ENCODE data around the gene TMBIM6.
"Not testable (repeated sequence)": the region's sequence is repeated elsewhere in the genome, so short reads cannot be mapped to it uniquely, and the experiment has no call there.

Gene TMBIM6

GRCh38 chr12:49730050-49730449 lies 11.3 kb upstream of the TMBIM6 start:
- FAIRE-seq = no peak

GRCh38 chr12:49730568-49731101 lies 10.7 kb upstream of the TMBIM6 start:
- FAIRE-seq = no peak

DNA sequence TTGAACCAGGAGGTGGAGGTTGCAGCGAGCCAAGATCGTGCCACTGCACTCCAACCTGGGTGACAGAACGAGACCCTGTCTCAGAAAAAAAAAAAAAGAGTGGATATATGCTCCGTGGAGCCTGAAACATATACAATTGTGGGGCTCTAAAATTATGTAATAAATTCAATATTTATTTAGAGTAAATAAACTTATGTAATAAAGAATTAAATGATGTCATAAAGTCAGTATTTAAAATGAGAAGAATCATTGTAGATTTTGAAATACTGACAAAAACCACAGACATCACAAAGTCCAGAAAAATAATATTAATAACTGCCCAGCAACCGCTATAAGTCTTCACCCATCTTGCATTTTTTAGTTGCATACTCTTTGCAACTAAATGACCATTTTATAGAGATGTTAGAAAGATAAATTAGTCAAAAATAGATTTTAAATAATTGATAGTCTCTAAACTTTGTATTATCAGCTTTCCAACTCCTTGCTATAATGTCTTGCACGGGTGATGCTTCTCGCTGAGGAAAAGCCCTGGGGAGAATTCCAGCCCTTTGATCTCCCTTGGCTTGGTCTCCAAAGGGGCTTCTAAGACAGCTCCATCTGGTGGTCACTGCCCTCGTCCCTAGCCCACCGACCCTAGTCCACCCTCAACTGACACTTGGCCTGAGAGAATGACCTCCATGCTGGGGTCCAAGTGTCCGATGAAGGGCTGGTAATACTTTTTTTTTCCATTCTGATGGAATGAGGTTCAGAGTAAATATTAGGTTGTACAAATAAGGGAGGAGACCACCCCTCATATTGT lies 7.9 kb upstream of the TMBIM6 start:
- no peak for FAIRE-seq

DNA sequence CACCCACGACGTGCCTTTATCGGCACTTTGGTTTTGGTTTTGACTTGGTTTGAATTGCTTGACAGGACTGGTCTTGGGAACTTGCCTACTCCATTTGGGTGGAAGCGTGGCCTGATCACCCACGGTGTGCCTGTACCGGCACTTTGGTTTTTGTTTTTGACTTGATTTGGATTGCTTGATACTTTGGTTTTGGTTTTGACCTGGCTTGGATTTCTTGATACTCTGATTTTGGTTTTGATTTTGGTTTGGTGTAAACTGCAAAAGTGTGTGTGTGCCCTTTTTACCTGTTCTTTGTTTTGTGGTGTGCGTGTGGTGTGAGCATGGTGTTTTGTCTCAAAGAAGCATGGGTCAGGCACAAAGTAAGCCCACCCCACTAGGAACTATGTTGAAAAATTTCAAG lies 6.5 kb upstream of the TMBIM6 start:
- not testable (repeated sequence) for FAIRE-seq

DNA sequence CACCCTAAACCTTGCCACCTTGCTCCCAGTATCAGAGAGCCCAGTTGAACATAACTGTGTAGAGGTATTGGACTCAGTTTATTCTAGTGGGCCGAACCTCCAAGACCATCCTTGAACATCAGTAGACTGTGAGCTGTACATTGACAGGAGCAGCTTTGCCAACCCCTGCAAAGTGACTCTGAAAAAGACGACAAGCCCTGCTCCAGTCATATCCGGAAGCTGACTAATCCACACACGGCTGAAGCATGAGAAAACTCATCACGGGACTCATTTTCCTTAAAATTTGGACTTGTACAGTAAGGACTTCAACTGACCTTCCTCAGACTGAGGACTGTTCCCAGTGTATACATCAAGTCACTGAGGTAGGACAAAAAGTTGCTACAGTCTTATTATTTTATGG lies 2.6 kb upstream of the TMBIM6 start:
- FAIRE-seq = not testable (repeated sequence)

GRCh38 chr12:49740277-49740676 lies 1.1 kb upstream of the TMBIM6 start:
- FAIRE-seq = not testable (repeated sequence)

GRCh38 chr12:49741882-49742620 lies 694 bp downstream of the TMBIM6 start:
- no peak for FAIRE-seq

GRCh38 chr12:49744363-49744885 lies 3.1 kb downstream of the TMBIM6 start:
- no peak for FAIRE-seq

GRCh38 chr12:49748306-49748705 lies 6.9 kb downstream of the TMBIM6 start:
- no peak for FAIRE-seq

DNA sequence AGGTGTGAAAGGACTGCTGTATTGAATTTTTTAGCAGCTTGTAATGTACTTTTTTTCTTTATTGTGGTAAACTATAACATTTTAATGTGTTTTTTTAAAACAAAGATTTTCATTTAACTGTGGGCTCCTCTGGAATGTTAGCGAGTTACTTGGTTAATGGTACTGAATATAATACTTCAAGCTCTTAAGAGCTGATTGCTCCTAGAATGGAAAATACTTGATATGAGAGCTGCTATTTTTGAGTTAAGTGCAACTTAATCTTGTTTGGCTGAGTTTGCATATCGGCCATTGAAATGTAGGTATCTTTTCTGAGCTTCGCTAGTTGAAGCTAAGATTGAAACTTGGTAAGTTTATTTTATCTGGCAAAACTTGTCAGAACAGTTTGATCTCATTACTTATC lies 7.4 kb downstream of the TMBIM6 start:
- no peak for FAIRE-seq

GRCh38 chr12:49750027-49750995 lies 9.0 kb downstream of the TMBIM6 start:
- FAIRE-seq = no peak

- FAIRE-seq = no peak
These were observed 9.6 kb downstream of the TMBIM6 start for GRCh38 chr12:49750996-49751393.

DNA sequence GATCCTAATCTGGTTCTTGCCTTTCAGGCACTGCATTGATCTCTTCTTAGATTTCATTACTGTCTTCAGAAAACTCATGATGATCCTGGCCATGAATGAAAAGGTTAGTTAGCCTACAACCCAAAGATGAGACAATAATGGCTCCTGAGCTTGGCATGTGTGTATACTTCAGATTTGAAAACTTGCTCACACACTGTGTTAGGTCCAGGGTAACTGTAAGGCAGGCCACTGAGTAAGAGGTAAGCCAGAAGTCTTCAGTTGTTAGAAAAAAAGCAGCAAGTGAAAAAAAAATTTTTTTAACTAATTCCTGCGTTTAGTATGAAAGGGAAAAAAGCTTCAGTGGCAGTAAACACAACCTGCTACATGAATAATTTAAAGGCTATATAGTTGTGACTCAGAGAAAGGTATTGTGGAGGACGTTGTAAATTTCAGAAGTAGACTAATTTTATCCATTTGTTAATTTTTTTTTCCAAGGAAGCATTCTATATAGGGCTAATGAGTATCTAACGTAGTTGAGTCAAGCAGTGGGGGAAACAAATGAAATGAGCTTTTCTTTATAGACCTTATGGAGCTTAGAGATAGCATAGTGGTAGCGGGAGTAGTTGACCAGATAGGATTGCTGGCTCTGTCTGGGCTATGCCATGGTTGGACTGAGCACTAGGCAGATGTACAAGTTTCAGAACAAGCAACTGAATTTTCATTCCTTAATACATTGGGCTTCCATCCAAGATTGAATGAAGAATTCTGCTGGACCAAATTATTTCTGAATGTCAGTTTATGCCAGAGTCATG lies 20.5 kb downstream of the TMBIM6 start:
- no peak for FAIRE-seq

DNA sequence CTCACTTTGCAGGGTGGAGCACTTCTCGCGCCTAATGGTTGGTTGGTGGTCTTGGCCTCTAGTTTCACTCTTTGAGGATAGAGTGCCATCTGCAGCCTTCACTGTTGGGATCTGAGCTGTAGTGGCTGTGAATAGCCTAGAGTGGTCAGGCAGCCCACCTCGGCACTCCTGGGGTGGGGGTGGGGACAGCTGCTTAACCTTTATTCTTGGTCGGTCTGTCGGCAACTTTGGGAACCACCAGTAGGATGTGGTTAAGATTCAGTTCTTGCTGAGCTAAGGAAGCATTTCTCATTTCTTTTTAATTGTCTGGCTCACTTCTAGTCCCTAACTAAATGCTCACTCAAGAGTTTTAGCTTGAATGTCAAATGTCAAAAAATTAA lies 21.1 kb downstream of the TMBIM6 start:
- no peak for FAIRE-seq

DNA sequence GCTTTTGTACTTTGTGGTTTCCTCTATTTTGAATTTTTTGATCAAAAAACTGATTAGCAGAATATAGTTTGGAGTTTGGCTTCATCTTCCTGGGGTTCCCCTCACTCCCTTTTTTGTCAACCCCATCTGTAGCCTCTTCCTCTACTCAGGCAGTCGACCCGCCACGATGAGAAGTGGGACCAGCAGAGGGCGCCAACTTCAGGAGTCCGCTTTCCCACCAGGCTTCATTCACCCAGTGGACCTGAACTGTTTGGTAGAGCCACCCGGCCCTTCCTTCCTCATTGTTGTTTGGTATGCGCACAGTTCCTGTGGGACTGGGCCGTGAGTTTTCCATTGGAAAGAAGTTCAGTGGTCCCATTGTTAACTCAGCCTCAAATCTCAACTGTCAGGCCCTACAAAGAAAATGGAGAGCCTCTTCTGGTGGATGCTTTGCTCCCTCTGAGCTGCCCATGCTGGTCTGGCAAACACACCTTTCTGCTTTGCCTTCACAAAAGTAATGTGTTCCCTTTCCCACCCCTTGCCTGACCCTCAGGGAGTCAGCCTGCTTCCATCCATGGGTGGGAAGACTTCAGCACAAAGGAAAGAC lies 21.7 kb downstream of the TMBIM6 start:
- FAIRE-seq = no peak

GRCh38 chr12:49764126-49764525 lies 22.8 kb downstream of the TMBIM6 start:
- no peak for FAIRE-seq

GRCh38 chr12:49766115-49766455 lies 24.7 kb downstream of the TMBIM6 start:
- no peak for FAIRE-seq

DNA sequence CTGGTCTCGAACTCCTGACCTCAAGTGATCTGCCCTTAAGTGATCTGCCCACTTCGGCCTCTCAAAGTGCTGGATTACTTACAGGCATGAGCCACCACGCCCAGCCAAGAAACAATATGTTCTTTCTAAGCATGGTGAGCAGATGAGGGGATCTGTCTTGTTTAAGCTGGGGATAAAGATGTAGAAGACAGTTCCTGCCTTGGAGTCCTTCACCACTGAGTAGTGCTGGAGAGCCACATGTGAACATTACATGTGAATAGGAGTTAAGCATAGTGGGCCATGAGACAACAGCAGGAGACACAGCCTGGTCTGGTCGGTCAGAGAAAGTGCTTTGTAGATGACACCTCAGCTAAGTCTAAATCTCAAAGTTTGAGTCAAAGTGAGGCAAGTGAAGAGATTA lies 26.0 kb downstream of the TMBIM6 start:
- FAIRE-seq = no peak

DNA sequence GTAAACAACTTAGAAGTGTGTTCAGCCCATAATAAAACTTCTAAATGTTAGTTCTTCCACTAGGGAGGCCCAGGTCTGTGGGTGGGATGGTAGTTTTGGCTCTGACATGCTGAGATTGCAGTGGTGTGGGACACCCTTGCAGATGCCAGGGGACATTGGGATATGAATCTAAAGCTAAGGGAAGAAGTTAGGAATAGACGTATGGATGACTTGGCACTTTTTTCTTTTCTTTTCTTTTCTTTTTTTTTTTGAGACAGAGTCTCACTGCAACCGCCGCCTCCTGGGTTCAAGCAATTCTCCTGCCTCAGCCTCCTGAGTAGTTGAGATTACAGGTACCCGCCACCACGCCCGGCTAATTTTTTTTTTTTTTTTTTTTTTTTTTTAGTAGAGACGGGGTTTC lies 31.7 kb downstream of the TMBIM6 start:
- not testable (repeated sequence) for FAIRE-seq

- no peak for FAIRE-seq
These were observed 35.1 kb downstream of the TMBIM6 start for GRCh38 chr12:49776413-49776812.

DNA sequence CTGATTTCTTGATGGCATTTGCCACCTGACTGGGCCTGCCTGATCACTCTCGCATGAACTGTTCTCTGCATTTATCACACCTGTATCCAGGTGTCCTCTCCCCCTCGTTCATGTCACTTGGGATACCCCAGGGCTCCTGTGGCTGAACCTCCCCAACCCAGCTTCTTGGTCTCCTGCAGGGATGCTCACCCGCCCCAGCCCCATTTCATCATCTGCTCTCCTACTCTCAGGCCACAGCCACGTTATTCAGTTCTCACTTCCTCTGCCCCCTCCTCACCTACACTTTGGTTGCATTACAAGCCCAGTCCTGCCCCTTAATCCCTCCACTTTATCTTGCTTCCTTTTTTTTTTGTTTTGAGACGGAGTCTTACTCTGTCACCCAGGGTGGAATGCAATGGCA lies 35.5 kb downstream of the TMBIM6 start:
- no peak for FAIRE-seq

Data from endometrium (tissue), 2 donors.